RWPE1 (cell line): ENCODE measurements around the gene SMC2.

ENCODE experiments used
- CTCF ChIA-PET: fragments of 350-600 bp; sonication (Branson Sonifier 250); formaldehyde crosslinking; extraction: SDS; loops from one replicate; lab custom pipeline; 2021; lab: Yijun Ruan, JAX
- POLR2A ChIA-PET: fragments of 400-600 bp; formaldehyde crosslinking; extraction: SDS; loops from one replicate; lab custom pipeline; 2020; ENCODE audit warnings: antibody characterized with exemption; ENCODE audit not compliant: low non-redundant PET; lab: Yijun Ruan, JAX
- DNase-seq: peaks from one replicate; pipeline ENCODE4 v3.0.0; 2012; ENCODE audit warnings: low spot score
- H3K27ac ChIP-seq: fragments of 450-650 bp; 2 replicates; pipeline ENCODE4 v1.5.1; 2017
- CTCF ChIP-seq: fragments of 450-650 bp; conservative IDR thresholded peaks from 2 replicates; pipeline ENCODE4 v1.5.1; 2017; ENCODE audit warnings: low read depth, mild to moderate bottlenecking

SMC2 gene

GRCh38 chr9:104092875-104093600 is 1.1 kb upstream of the SMC2 start:
- peak; percentile 42 for DNase-seq
- H3K27ac ChIP-seq, result peak overlapping the region; percentile 97
- ChIA-PET CTCF (interaction anchor here (1.0 to 1.1 kb wide), 2 partner anchors 16 to 1615 kb away, joined by 3 to 5 read pairs; no protein-coding TSS in a partner anchor), POLR2A (interaction anchor here (1.0 kb wide), 1 partner anchor 17 kb away, joined by 4 read pairs; no protein-coding TSS in a partner anchor)
- TF ChIP-seq CTCF, result no peak

- CTCF ChIA-PET, result interaction anchor here (0.6 kb wide), 1 partner anchor 380 kb away, joined by 3 read pairs; no protein-coding TSS in a partner anchor
- DNase-seq, result peak; percentile 33
- H3K27ac ChIP-seq, result peak overlapping the region; percentile 97
- no peak for TF ChIP-seq CTCF
- POLR2A ChIA-PET, result no interaction called here
Measured at GRCh38 chr9:104094534-104095015, 466 bp downstream of the SMC2 start.

DNA sequence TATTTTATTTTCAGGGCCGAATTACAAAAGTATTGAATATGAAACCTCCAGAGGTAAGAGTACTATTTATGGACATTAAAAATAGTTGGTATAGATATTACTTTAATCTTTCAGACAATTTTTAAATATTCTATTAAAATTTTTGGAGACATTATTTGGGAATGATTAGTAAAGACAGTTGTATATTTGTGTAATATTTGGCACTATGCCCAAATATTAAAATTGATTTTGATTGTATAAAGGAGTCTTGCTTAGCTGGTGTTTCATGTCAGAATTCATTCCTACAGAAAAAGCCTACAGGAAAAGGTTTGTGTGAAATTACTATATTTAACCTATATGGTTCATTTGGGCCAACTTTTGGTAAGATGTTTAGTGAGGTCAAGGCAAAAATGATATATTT is 5.5 kb downstream of the SMC2 start:
- POLR2A ChIA-PET, result no interaction called here
- CTCF ChIA-PET, result interaction anchor here (0.7 kb wide), 1 partner anchor 243 kb away, joined by 3 read pairs; no protein-coding TSS in a partner anchor
- H3K27ac ChIP-seq, result no peak overlapping the region
- no peak for DNase-seq
- TF ChIP-seq CTCF, result no peak

- TF ChIP-seq CTCF, result no peak
- DNase-seq, result no peak
- H3K27ac ChIP-seq, result no peak overlapping the region
- CTCF ChIA-PET, result interaction anchor here (0.7 kb wide), 1 partner anchor 17 kb away, joined by 5 read pairs; no protein-coding TSS in a partner anchor
- POLR2A ChIA-PET, result no interaction called here
Measured at GRCh38 chr9:104104360-104104759, 10.3 kb downstream of the SMC2 start.

DNA sequence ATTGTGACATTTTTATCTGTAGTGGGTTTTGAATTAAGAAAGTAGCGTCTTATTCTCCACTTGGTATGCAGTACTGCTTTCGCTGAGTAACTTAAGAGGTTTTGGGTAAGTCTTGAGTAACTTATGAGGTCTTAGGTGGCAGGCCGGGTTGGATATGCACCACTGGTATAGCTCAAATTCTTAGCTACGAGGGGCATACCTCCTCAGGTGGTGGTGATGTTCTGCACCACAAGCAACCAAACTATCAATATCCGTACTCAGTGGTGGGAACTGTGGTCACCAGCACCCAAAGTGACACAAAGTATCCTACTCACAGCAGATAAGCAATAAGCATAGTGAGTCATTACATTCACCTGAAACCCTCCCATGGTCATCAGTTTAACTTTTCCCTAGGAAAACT is 13.7 kb downstream of the SMC2 start:
- no peak overlapping the region for H3K27ac ChIP-seq
- ChIA-PET POLR2A (no interaction called here), CTCF (no interaction called here)
- no peak for DNase-seq
- TF ChIP-seq CTCF, result no peak

DNA sequence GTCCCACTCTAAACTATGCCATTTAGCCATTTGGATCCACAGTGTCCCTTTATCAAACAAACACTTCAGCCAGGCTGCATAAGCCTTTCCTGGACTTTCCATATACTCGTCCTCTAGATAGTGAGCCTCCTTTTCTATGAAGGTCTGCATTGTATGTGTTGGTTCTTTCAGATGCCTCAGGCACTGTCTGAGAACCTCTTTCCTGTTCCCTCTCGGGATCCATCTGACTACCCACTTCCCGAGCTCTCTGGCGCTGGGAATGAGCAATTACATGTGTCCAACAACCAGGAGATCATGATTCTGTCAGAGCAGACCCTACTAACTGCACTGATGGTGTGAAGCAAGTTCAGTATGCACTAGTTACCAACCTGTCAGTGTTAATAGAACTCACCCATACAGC is 14.2 kb downstream of the SMC2 start:
- POLR2A ChIA-PET, result no interaction called here
- CTCF ChIA-PET, result no interaction called here
- TF ChIP-seq CTCF, result no peak

More for the DNA sequence above, 14.2 kb downstream of the SMC2 start:
- H3K27ac ChIP-seq, result no peak overlapping the region
- DNase-seq, result no peak
